Parathyroid adenoma (tissue), 2 donors: ENCODE data around the gene TIAM2.

Source experiments
- H2AFZ ChIP-seq: fragments of 300-600 bp; sonication (generic); one replicate; pipeline ENCODE4 v1.7.0; 2017; ENCODE audit warnings: antibody characterized with exemption, mild to moderate bottlenecking
- H3K27ac ChIP-seq: fragments of 300-600 bp; sonication (generic); one replicate; pipeline ENCODE4 v1.7.0; 2017
- H3K27me3 ChIP-seq: fragments of 300-600 bp; sonication (generic); one replicate; pipeline ENCODE4 v1.7.0; 2017; ENCODE audit warnings: low read length; ENCODE audit not compliant: control insufficient read depth, insufficient read depth
- H3K36me3 ChIP-seq: fragments of 300-600 bp; sonication (generic); one replicate; pipeline ENCODE4 v1.7.0; 2017; ENCODE audit warnings: low read length; ENCODE audit not compliant: control insufficient read depth, insufficient read depth
- H3K4me1 ChIP-seq: fragments of 300-600 bp; sonication (generic); one replicate; pipeline ENCODE4 v1.7.0; 2017; ENCODE audit warnings: control low read depth
- H3K4me2 ChIP-seq: fragments of 300-600 bp; sonication (generic); one replicate; pipeline ENCODE4 v1.7.0; 2017; ENCODE audit warnings: low read length
- H3K4me3 ChIP-seq: fragments of 300-600 bp; sonication (generic); one replicate; pipeline ENCODE4 v1.7.0; 2017; ENCODE audit warnings: low read depth, low read length
- H3K79me2 ChIP-seq: fragments of 300-600 bp; sonication (generic); one replicate; pipeline ENCODE4 v1.7.0; 2017; ENCODE audit warnings: control low read depth
- H3K9ac ChIP-seq: fragments of 300-600 bp; sonication (generic); one replicate; pipeline ENCODE4 v1.7.0; 2017; ENCODE audit warnings: mild to moderate bottlenecking
- H3K9me3 ChIP-seq: fragments of 300-600 bp; sonication (generic); one replicate; pipeline ENCODE4 v1.7.0; 2017; ENCODE audit warnings: low read length; ENCODE audit not compliant: control insufficient read depth
- CTCF ChIP-seq: fragments of 300-600 bp; sonication (generic); IDR thresholded peaks from one replicate; pipeline ENCODE4 v1.7.0; 2017; ENCODE audit warnings: antibody characterized with exemption, mild to moderate bottlenecking
- donor health status: primary hyperparathyroidism.

The TIAM2 gene

GRCh38 chr6:155186052-155186658 lies 191.0 kb downstream of the TIAM2 start:
- no peak overlapping the region for H3K27ac ChIP-seq
- no peaks in the 10 kb centered on the region for H3K27me3 ChIP-seq
- no peaks in the 10 kb centered on the region for H3K79me2 ChIP-seq
- no peak for TF ChIP-seq CTCF
- no peak overlapping the region for H3K9ac ChIP-seq
- H3K36me3 ChIP-seq, result no peaks in the 10 kb centered on the region
- no peak overlapping the region for H3K4me2 ChIP-seq
- no peak overlapping the region for H3K4me3 ChIP-seq
- H2AFZ ChIP-seq, result peak overlapping the region; percentile 45
- no peaks in the 10 kb centered on the region for H3K9me3 ChIP-seq
- no peaks in the 10 kb centered on the region for H3K4me1 ChIP-seq

- H3K4me1 ChIP-seq, result no peaks in the 10 kb centered on the region
- H3K27me3 ChIP-seq, result no peaks in the 10 kb centered on the region
- H3K9ac ChIP-seq, result no peak overlapping the region
- no peaks in the 10 kb centered on the region for H3K79me2 ChIP-seq
- no peak for TF ChIP-seq CTCF
- no peak overlapping the region for H3K27ac ChIP-seq
- H2AFZ ChIP-seq, result no peak overlapping the region
- H3K9me3 ChIP-seq, result no peaks in the 10 kb centered on the region
- no peak overlapping the region for H3K4me2 ChIP-seq
- no peak overlapping the region for H3K4me3 ChIP-seq
- H3K36me3 ChIP-seq, result no peaks in the 10 kb centered on the region
Observed at GRCh38 chr6:155187106-155187505, 192.0 kb downstream of the TIAM2 start.

GRCh38 chr6:155187994-155188706 lies 193.0 kb downstream of the TIAM2 start:
- H3K9me3 ChIP-seq, result no peaks in the 10 kb centered on the region
- no peaks in the 10 kb centered on the region for H3K4me1 ChIP-seq
- no peak overlapping the region for H3K4me3 ChIP-seq
- no peaks in the 10 kb centered on the region for H3K27me3 ChIP-seq
- H3K36me3 ChIP-seq, result no peaks in the 10 kb centered on the region
- no peak overlapping the region for H3K4me2 ChIP-seq
- H3K9ac ChIP-seq, result no peak overlapping the region
- no peak for TF ChIP-seq CTCF
- H2AFZ ChIP-seq, result no peak overlapping the region
- no peaks in the 10 kb centered on the region for H3K79me2 ChIP-seq
- H3K27ac ChIP-seq, result no peak overlapping the region

GRCh38 chr6:155188707-155189496 lies 193.8 kb downstream of the TIAM2 start:
- Histone ChIP-seq H3K27ac (no peak overlapping the region), H2AFZ (no peak overlapping the region), H3K4me1 (no peaks in the 10 kb centered on the region), H3K4me2 (no peak overlapping the region), H3K27me3 (no peaks in the 10 kb centered on the region), H3K9ac (no peak overlapping the region), H3K79me2 (no peaks in the 10 kb centered on the region), H3K9me3 (no peaks in the 10 kb centered on the region), H3K4me3 (no peak overlapping the region), H3K36me3 (no peaks in the 10 kb centered on the region)
- no peak for TF ChIP-seq CTCF
